ENCODE data around the gene PCP4L1. TPM values are rescaled to one million over a fixed set of nuclear protein-coding genes. Genes with fewer than 3 reads are reported as not detected.

Gene PCP4L1
- total RNA-seq, 2 donors from 2014 or later: 0.59 TPM; not detected in 1

- peak; percentile 76 for DNase-seq (ENCODE audit: low spot score)
- H3K27ac ChIP-seq: peak overlapping the region; percentile 83 to 85
- peaks cover 0 to 7% of the 10 kb centered on the region in 2 donors for H3K4me1 ChIP-seq
- no peak for TF ChIP-seq CTCF (IDR thresholded peaks at IDR 0.05)
- H3K9me3 ChIP-seq: no peaks in the 10 kb centered on the region
- H3K4me3 ChIP-seq: peak overlapping the region; percentile 4 to 32
- no peaks in the 10 kb centered on the region for H3K27me3 ChIP-seq
- peaks cover 33% of the 10 kb centered on the region for H3K36me3 ChIP-seq
These were observed 41.4 kb upstream of the PCP4L1 start for GRCh38 chr1:161216945-161217712.

- H3K4me3 ChIP-seq: peak overlapping the region in 1 of 2 donors; percentile 27
These were observed 40.7 kb upstream of the PCP4L1 start for GRCh38 chr1:161217831-161218230.

GRCh38 chr1:161218301-161219077, 40.1 kb upstream of the PCP4L1 start:
- no peak for DNase-seq (ENCODE audit: low spot score)
- no peaks in the 10 kb centered on the region for H3K9me3 ChIP-seq
- H3K36me3 ChIP-seq: peaks cover 20% of the 10 kb centered on the region
- H3K4me3 ChIP-seq: no peak overlapping the region
- H3K4me1 ChIP-seq: peaks cover 0 to 7% of the 10 kb centered on the region in 2 donors
- peak overlapping the region in 1 of 2 donors; percentile 83 for H3K27ac ChIP-seq
- no peak for TF ChIP-seq CTCF (IDR thresholded peaks at IDR 0.05)
- H3K27me3 ChIP-seq: no peaks in the 10 kb centered on the region

More at GRCh38 chr1:161217831-161218230, 40.7 kb upstream of the PCP4L1 start:
- Histone ChIP-seq H3K9me3 (no peaks in the 10 kb centered on the region), H3K27ac (peak overlapping the region; percentile 83 to 85), H3K4me1 (peaks cover 0 to 7% of the 10 kb centered on the region in 2 donors), H3K27me3 (no peaks in the 10 kb centered on the region), H3K36me3 (peaks cover 26% of the 10 kb centered on the region)
- DNase-seq (ENCODE audit: low spot score): no peak
- TF ChIP-seq CTCF (IDR thresholded peaks at IDR 0.05): no peak

- no peaks in the 10 kb centered on the region for H3K9me3 ChIP-seq
These were observed 39.3 kb upstream of the PCP4L1 start for GRCh38 chr1:161219078-161219892.

More at GRCh38 chr1:161219078-161219892, 39.3 kb upstream of the PCP4L1 start:
- no peak overlapping the region for H3K4me3 ChIP-seq
- no peaks in the 10 kb centered on the region for H3K27me3 ChIP-seq
- peaks cover 12% of the 10 kb centered on the region for H3K36me3 ChIP-seq
- TF ChIP-seq CTCF (IDR thresholded peaks at IDR 0.05): no peak
- H3K4me1 ChIP-seq: peaks cover 0 to 7% of the 10 kb centered on the region in 2 donors
- H3K27ac ChIP-seq: no peak overlapping the region
- no peak for DNase-seq (ENCODE audit: low spot score)
